HG03064 (cell line): ENCODE measurements around the gene MIPEP.
"Not testable (repeated sequence)": the region's sequence is repeated elsewhere in the genome, so short reads cannot be mapped to it uniquely, and the experiment has no call there.

ENCODE experiments used
- ATAC-seq: cut with Tn5 transposase; IDR thresholded peaks from one replicate; pipeline ENCODE4 v1.9.1; 2021; ENCODE audit warnings: low read depth; ENCODE audit not compliant: unreplicated experiment

The MIPEP gene

GRCh38 chr13:23752111-23753001 is 136.8 kb downstream of the MIPEP start:
- ATAC-seq = peak; percentile 53

- no peak for ATAC-seq
These were observed 138.0 kb downstream of the MIPEP start for GRCh38 chr13:23751195-23751594.

GRCh38 chr13:23750383-23751121 is 138.6 kb downstream of the MIPEP start:
- no peak for ATAC-seq

- no peak for ATAC-seq
These were observed 139.8 kb downstream of the MIPEP start for GRCh38 chr13:23749288-23749873.

GRCh38 chr13:23748109-23748990 is 140.8 kb downstream of the MIPEP start:
- no peak for ATAC-seq

GRCh38 chr13:23746141-23746540 is 143.1 kb downstream of the MIPEP start:
- not testable (repeated sequence) for ATAC-seq

GRCh38 chr13:23744315-23744714 is 144.9 kb downstream of the MIPEP start:
- no peak for ATAC-seq

- no peak for ATAC-seq
These were observed 145.7 kb downstream of the MIPEP start for GRCh38 chr13:23743278-23744076.

GRCh38 chr13:23741879-23742510 is 147.2 kb downstream of the MIPEP start:
- ATAC-seq = no peak

GRCh38 chr13:23740002-23740401 is 149.2 kb downstream of the MIPEP start:
- no peak for ATAC-seq

GRCh38 chr13:23739596-23739995 is 149.6 kb downstream of the MIPEP start:
- ATAC-seq = no peak

- no peak for ATAC-seq
These were observed 152.7 kb downstream of the MIPEP start for GRCh38 chr13:23736541-23736940.

GRCh38 chr13:23735329-23735728 is 153.9 kb downstream of the MIPEP start:
- ATAC-seq = no peak

GRCh38 chr13:23731709-23732108 is 157.5 kb downstream of the MIPEP start:
- no peak for ATAC-seq

GRCh38 chr13:23730251-23730650 is 158.9 kb downstream of the MIPEP start:
- no peak for ATAC-seq

GRCh38 chr13:23729531-23729930 is 159.7 kb downstream of the MIPEP start:
- no peak for ATAC-seq

GRCh38 chr13:23728807-23729206 is 160.4 kb downstream of the MIPEP start:
- no peak for ATAC-seq

GRCh38 chr13:23725922-23726321 is 163.3 kb downstream of the MIPEP start:
- ATAC-seq = no peak
